HUES6 (cell line): ENCODE measurements around the gene SHISA9.

Experiments used
- H3K27ac ChIP-seq: 2 replicates; pipeline ENCODE4 v1.7.0; 2013; ENCODE audit warnings: low read depth, mild to moderate bottlenecking, low read length, inconsistent platforms
- H3K27me3 ChIP-seq: 2 replicates; pipeline ENCODE4 v1.6.1; 2013; ENCODE audit warnings: low read length; ENCODE audit not compliant: control insufficient read depth, insufficient read depth
- H3K36me3 ChIP-seq: 2 replicates; pipeline ENCODE4 v1.6.1; 2013; ENCODE audit warnings: low read length; ENCODE audit not compliant: control insufficient read depth, insufficient read depth
- H3K4me1 ChIP-seq: 2 replicates; pipeline ENCODE4 v1.6.1; 2013; ENCODE audit warnings: low read length; ENCODE audit not compliant: control insufficient read depth, insufficient read depth
- H3K4me3 ChIP-seq: 2 replicates; pipeline ENCODE4 v1.5.1; 2013; ENCODE audit warnings: low read depth, low read length
- H3K9ac ChIP-seq: one replicate; pipeline ENCODE4 v1.6.1; 2013; ENCODE audit warnings: mild to moderate bottlenecking, low read length
- H3K9me3 ChIP-seq: 2 replicates; pipeline ENCODE4 v1.6.1; 2013; ENCODE audit warnings: low read depth, low read length; ENCODE audit not compliant: control insufficient read depth, insufficient read depth

The SHISA9 gene

GRCh38 chr16:13068912-13069583, 167.7 kb downstream of the SHISA9 start:
- Histone ChIP-seq H3K27me3 (no peaks in the 10 kb centered on the region), H3K9me3 (0 out of 2 replicates have a peak, but pooled peaks cover 3% of the 10 kb centered on the region), H3K27ac (no peak overlapping the region), H3K9ac (no peak overlapping the region), H3K36me3 (no peaks in the 10 kb centered on the region), H3K4me3 (no peak overlapping the region), H3K4me1 (peaks cover 27% of the 10 kb centered on the region)

GRCh38 chr16:13070268-13070667, 168.9 kb downstream of the SHISA9 start:
- no peak overlapping the region for H3K27ac ChIP-seq
- H3K4me3 ChIP-seq: peak overlapping the region; percentile 14; the same call in 1 of the 2 replicates
- H3K36me3 ChIP-seq: no peaks in the 10 kb centered on the region
- no peaks in the 10 kb centered on the region for H3K27me3 ChIP-seq
- peak overlapping the region; percentile 41 for H3K9ac ChIP-seq
- peaks cover 23% of the 10 kb centered on the region for H3K4me1 ChIP-seq
- 0 out of 2 replicates have a peak, but pooled peaks cover 3% of the 10 kb centered on the region for H3K9me3 ChIP-seq

GRCh38 chr16:13076878-13077277, 175.5 kb downstream of the SHISA9 start:
- no peaks in the 10 kb centered on the region for H3K27me3 ChIP-seq
- H3K4me1 ChIP-seq: peaks cover 2% of the 10 kb centered on the region; the same call in 1 of the 2 replicates
- H3K9me3 ChIP-seq: no peaks in the 10 kb centered on the region
- H3K36me3 ChIP-seq: no peaks in the 10 kb centered on the region
- no peak overlapping the region for H3K27ac ChIP-seq
- no peak overlapping the region for H3K4me3 ChIP-seq
- H3K9ac ChIP-seq: no peak overlapping the region

- Histone ChIP-seq H3K27ac (no peak overlapping the region), H3K27me3 (no peaks in the 10 kb centered on the region), H3K4me1 (no peaks in the 10 kb centered on the region), H3K36me3 (no peaks in the 10 kb centered on the region), H3K9me3 (no peaks in the 10 kb centered on the region), H3K4me3 (no peak overlapping the region), H3K9ac (no peak overlapping the region)
Observed at GRCh38 chr16:13077816-13078215, 176.4 kb downstream of the SHISA9 start.

GRCh38 chr16:13080531-13080930, 179.1 kb downstream of the SHISA9 start:
- H3K4me3 ChIP-seq: no peak overlapping the region
- H3K4me1 ChIP-seq: peaks cover 8% of the 10 kb centered on the region; the same call in 1 of the 2 replicates
- H3K27ac ChIP-seq: no peak overlapping the region
- H3K27me3 ChIP-seq: no peaks in the 10 kb centered on the region
- H3K36me3 ChIP-seq: no peaks in the 10 kb centered on the region
- H3K9me3 ChIP-seq: no peaks in the 10 kb centered on the region
- H3K9ac ChIP-seq: no peak overlapping the region

GRCh38 chr16:13081825-13082331, 180.5 kb downstream of the SHISA9 start:
- no peaks in the 10 kb centered on the region for H3K36me3 ChIP-seq
- no peaks in the 10 kb centered on the region for H3K27me3 ChIP-seq
- no peak overlapping the region for H3K4me3 ChIP-seq
- peaks cover 8% of the 10 kb centered on the region; the same call in 1 of the 2 replicates for H3K4me1 ChIP-seq
- H3K9ac ChIP-seq: no peak overlapping the region
- no peaks in the 10 kb centered on the region for H3K9me3 ChIP-seq
- no peak overlapping the region for H3K27ac ChIP-seq

- Histone ChIP-seq H3K27me3 (no peaks in the 10 kb centered on the region), H3K27ac (no peak overlapping the region), H3K9ac (no peak overlapping the region), H3K4me3 (no peak overlapping the region), H3K4me1 (peaks cover 8% of the 10 kb centered on the region; the same call in 1 of the 2 replicates), H3K9me3 (no peaks in the 10 kb centered on the region), H3K36me3 (no peaks in the 10 kb centered on the region)
Observed at GRCh38 chr16:13083681-13084080, 182.3 kb downstream of the SHISA9 start.

GRCh38 chr16:13084331-13084730, 182.9 kb downstream of the SHISA9 start:
- H3K27ac ChIP-seq: no peak overlapping the region
- no peak overlapping the region for H3K4me3 ChIP-seq
- no peaks in the 10 kb centered on the region for H3K9me3 ChIP-seq
- H3K9ac ChIP-seq: no peak overlapping the region
- H3K27me3 ChIP-seq: no peaks in the 10 kb centered on the region
- H3K4me1 ChIP-seq: peaks cover 8% of the 10 kb centered on the region; the same call in 1 of the 2 replicates
- H3K36me3 ChIP-seq: no peaks in the 10 kb centered on the region

GRCh38 chr16:13093661-13094060, 192.3 kb downstream of the SHISA9 start:
- Histone ChIP-seq H3K36me3 (no peaks in the 10 kb centered on the region), H3K27ac (no peak overlapping the region)

GRCh38 chr16:13095061-13095460, 193.7 kb downstream of the SHISA9 start:
- Histone ChIP-seq H3K4me1 (peaks cover 41% of the 10 kb centered on the region), H3K4me3 (no peak overlapping the region), H3K9me3 (0 out of 2 replicates have a peak, but pooled peaks cover 3% of the 10 kb centered on the region), H3K27ac (no peak overlapping the region), H3K27me3 (no peaks in the 10 kb centered on the region), H3K9ac (no peak overlapping the region), H3K36me3 (no peaks in the 10 kb centered on the region)

More at GRCh38 chr16:13093661-13094060, 192.3 kb downstream of the SHISA9 start:
- no peak overlapping the region for H3K9ac ChIP-seq
- H3K27me3 ChIP-seq: no peaks in the 10 kb centered on the region
- no peak overlapping the region for H3K4me3 ChIP-seq
- 0 out of 2 replicates have a peak, but pooled peaks cover 3% of the 10 kb centered on the region for H3K9me3 ChIP-seq
- H3K4me1 ChIP-seq: peaks cover 30% of the 10 kb centered on the region

- H3K36me3 ChIP-seq: no peaks in the 10 kb centered on the region
- no peaks in the 10 kb centered on the region for H3K27me3 ChIP-seq
- no peak overlapping the region for H3K4me3 ChIP-seq
- H3K9me3 ChIP-seq: no peaks in the 10 kb centered on the region
- H3K27ac ChIP-seq: no peak overlapping the region
- H3K9ac ChIP-seq: no peak overlapping the region
- peaks cover 34% of the 10 kb centered on the region for H3K4me1 ChIP-seq
Observed at GRCh38 chr16:13098536-13098935, 197.1 kb downstream of the SHISA9 start.
